ENCODE results near the gene PTPN11.
A peak's percentile ranks its signal among the peaks of the same experiment; 100 is the strongest.

PTPN11 gene

GRCh38 chr12:112466011-112466422 lies 47.3 kb downstream of the PTPN11 start:
- TF ChIP-seq CTCF (IDR thresholded peaks at IDR 0.05; ENCODE audit: low read depth, low read length, missing control alignments), result no peak
- Histone ChIP-seq H3K4me3 (ENCODE audit: low read depth, low read length) (no peak overlapping the region), H3K27ac (no peak overlapping the region), H3K36me3 (replicated peaks) (peaks cover 5% of the 10 kb centered on the region), H3K27me3 (replicated peaks) (no peaks in the 10 kb centered on the region)
- DNase-seq, result no peak
- in situ Hi-C loops (cut with HindIII; ENCODE audit: low pct_ligation_motif_present, low sequenced_read_pairs), result no loop called here

DNA sequence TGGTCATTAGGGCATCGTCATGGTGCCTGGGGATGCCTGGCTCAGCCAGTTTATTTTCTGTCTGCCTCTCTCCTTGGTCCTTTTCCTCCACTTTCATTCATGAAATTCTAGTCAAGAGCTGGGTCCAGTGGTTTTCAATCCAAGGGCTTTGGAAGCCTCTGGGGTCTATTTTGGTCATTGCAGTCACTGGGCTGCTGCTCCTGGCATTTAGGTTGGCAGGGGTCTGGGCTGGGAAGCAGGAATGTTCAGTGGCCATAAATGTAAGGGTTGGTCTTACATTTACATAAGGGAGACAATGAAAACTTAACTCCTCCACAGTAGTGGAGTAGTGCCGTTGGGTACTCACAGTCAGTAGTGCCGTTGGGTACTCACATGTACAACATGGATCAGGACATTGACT lies 48.1 kb downstream of the PTPN11 start:
- peaks cover 7% of the 10 kb centered on the region for H3K36me3 ChIP-seq (replicated peaks)
- no peak overlapping the region for H3K27ac ChIP-seq
- TF ChIP-seq CTCF (IDR thresholded peaks at IDR 0.05; ENCODE audit: low read depth, low read length, missing control alignments), result no peak
- in situ Hi-C loops (cut with HindIII; ENCODE audit: low pct_ligation_motif_present, low sequenced_read_pairs), result no loop called here
- DNase-seq, result no peak
- no peak overlapping the region for H3K4me3 ChIP-seq (ENCODE audit: low read depth, low read length)
- no peaks in the 10 kb centered on the region for H3K27me3 ChIP-seq (replicated peaks)

DNA sequence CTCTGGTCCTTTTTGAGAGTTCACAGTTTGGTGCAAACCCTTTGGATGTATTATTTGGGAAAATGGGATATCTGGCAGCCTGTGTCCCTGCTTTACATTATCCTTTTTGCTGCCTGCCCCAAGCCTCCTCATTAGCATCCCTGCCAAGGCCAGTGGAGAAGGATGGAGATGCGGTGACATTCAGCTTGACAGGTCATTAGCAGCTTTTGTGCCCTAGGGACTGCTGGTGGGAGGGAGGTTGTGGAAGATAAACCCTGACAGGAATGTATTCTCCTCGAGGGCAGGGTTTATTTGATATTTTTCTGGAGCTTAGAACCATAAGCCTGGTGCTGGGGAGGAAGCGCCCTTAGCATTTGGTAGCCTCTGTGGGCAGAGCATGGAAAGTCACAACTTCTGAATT lies 49.3 kb downstream of the PTPN11 start:
- peaks cover 10% of the 10 kb centered on the region for H3K36me3 ChIP-seq (replicated peaks)
- DNase-seq, result no peak
- in situ Hi-C loops (cut with HindIII; ENCODE audit: low pct_ligation_motif_present, low sequenced_read_pairs), result no loop called here
- H3K27ac ChIP-seq, result no peak overlapping the region
- H3K27me3 ChIP-seq (replicated peaks), result no peaks in the 10 kb centered on the region
- no peak overlapping the region for H3K4me3 ChIP-seq (ENCODE audit: low read depth, low read length)
- no peak for TF ChIP-seq CTCF (IDR thresholded peaks at IDR 0.05; ENCODE audit: low read depth, low read length, missing control alignments)

GRCh38 chr12:112473056-112473455 lies 54.3 kb downstream of the PTPN11 start:
- in situ Hi-C loops (cut with HindIII; ENCODE audit: low pct_ligation_motif_present, low sequenced_read_pairs), result no loop called here
- peaks cover 35% of the 10 kb centered on the region for H3K36me3 ChIP-seq (replicated peaks)
- peak; percentile 39 for TF ChIP-seq CTCF (IDR thresholded peaks at IDR 0.05; ENCODE audit: low read depth, low read length, missing control alignments)
- no peak overlapping the region for H3K4me3 ChIP-seq (ENCODE audit: low read depth, low read length)
- no peak for DNase-seq
- H3K27me3 ChIP-seq (replicated peaks), result no peaks in the 10 kb centered on the region
- H3K27ac ChIP-seq, result no peak overlapping the region

DNA sequence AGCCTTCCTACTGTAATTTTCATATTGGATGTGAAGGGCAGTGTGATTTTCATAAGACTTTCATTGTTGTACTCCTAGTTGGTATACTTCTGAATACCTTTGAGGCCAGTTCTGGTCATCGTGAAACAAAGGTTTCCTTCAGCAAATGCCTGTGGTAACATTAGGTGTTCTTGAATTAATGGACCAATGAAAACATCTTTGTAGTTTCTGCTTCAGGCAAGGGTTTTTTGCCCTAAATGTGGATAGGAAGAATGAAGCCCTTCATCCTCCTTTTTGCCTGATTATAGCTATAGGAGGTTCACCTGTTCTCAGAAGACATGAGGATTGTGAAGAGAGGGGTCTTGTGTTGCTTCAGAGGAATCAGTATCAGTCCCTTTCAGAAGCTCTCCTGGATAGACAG lies 60.7 kb downstream of the PTPN11 start:
- Histone ChIP-seq H3K27me3 (replicated peaks) (no peaks in the 10 kb centered on the region), H3K4me3 (ENCODE audit: low read depth, low read length) (no peak overlapping the region), H3K27ac (no peak overlapping the region), H3K36me3 (replicated peaks) (peaks cover 55% of the 10 kb centered on the region)
- in situ Hi-C loops (cut with HindIII; ENCODE audit: low pct_ligation_motif_present, low sequenced_read_pairs), result no loop called here
- TF ChIP-seq CTCF (IDR thresholded peaks at IDR 0.05; ENCODE audit: low read depth, low read length, missing control alignments), result no peak
- DNase-seq, result no peak

DNA sequence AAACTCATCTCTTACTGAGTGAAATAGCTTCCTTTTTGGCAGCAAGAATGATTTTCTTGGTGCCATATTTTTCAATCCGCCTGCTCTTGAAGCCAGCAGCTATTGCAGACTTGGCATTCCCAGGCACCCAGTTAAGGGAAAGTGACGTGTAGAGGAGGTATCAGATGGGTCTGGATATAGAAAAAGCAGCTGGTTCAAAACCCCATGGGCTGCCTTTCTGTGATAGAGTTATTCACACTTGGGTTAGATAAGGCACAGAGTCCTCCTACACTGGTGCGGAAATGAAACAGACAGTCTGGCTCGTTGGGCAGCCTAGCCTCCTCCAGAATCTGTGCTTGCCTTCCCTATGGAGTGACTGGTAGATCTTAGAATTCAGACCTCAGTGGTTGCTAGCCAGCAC lies 62.2 kb downstream of the PTPN11 start:
- no peaks in the 10 kb centered on the region for H3K27me3 ChIP-seq (replicated peaks)
- H3K4me3 ChIP-seq (ENCODE audit: low read depth, low read length), result no peak overlapping the region
- in situ Hi-C loops (cut with HindIII; ENCODE audit: low pct_ligation_motif_present, low sequenced_read_pairs), result no loop called here
- no peak for TF ChIP-seq CTCF (IDR thresholded peaks at IDR 0.05; ENCODE audit: low read depth, low read length, missing control alignments)
- H3K36me3 ChIP-seq (replicated peaks), result peaks cover 46% of the 10 kb centered on the region
- DNase-seq, result no peak
- no peak overlapping the region for H3K27ac ChIP-seq

Data from brain microvascular endothelial cell (primary cell).